ENCODE measurements around the gene SPPL2A.

- TF ChIP-seq CTCF (IDR thresholded peaks at IDR 0.05): no peak
- no peak for TF ChIP-seq SIN3A (IDR thresholded peaks at IDR 0.05; ENCODE audit: borderline replicate concordance, low read depth, low read length)
- no peak for TF ChIP-seq TAF1 (IDR thresholded peaks at IDR 0.05; ENCODE audit: borderline replicate concordance, low read depth, low read length)
- no peak for TF ChIP-seq TCF12 (IDR thresholded peaks at IDR 0.05)
- no peak for TF ChIP-seq RAD21 (IDR thresholded peaks at IDR 0.05; ENCODE audit: low read length)
- no peak for TF ChIP-seq POLR2AphosphoS5 (IDR thresholded peaks at IDR 0.05; ENCODE audit: low read depth, low read length)
- no peak for TF ChIP-seq IRF3 (IDR thresholded peaks at IDR 0.05; ENCODE audit: low read depth, low read length)
- no peak for TF ChIP-seq MAX (IDR thresholded peaks at IDR 0.05; ENCODE audit: low read depth)
- TF ChIP-seq SMC3 (IDR thresholded peaks at IDR 0.05; ENCODE audit: low read depth, low read length): no peak
These were observed 33.2 kb upstream of the SPPL2A start for GRCh38 chr15:50798684-50799083.

All from SK-N-SH (cell line).